ENCODE data around the gene TBC1D30. TPM values are rescaled to one million over a fixed set of nuclear protein-coding genes. Genes with fewer than 3 reads are reported as not detected.
A peak's percentile ranks its signal among the peaks of the same experiment; 100 is the strongest.

TBC1D30 gene
- total RNA-seq, 1 donor from 2014 or later, result 3.7 TPM

- Histone ChIP-seq H3K36me3 (ENCODE audit: control insufficient read depth, insufficient read depth, low read length) (no peaks in the 10 kb centered on the region), H3K27me3 (ENCODE audit: control insufficient read depth, insufficient read depth, low read length) (no peaks in the 10 kb centered on the region), H3K4me3 (ENCODE audit: low read depth, low read length) (no peak overlapping the region)
- DNase-seq (ENCODE audit: low read depth), result no peak
- TF ChIP-seq CTCF (IDR thresholded peaks at IDR 0.05; ENCODE audit: insufficient read depth, low read length, poor library complexity, severe bottlenecking), result no peak
These were observed 65.2 kb downstream of the TBC1D30 start for GRCh38 chr12:64889434-64890216.

- no peaks in the 10 kb centered on the region for H3K36me3 ChIP-seq (ENCODE audit: control insufficient read depth, insufficient read depth, low read length)
- peak; percentile 42 for TF ChIP-seq CTCF (IDR thresholded peaks at IDR 0.05; ENCODE audit: insufficient read depth, low read length, poor library complexity, severe bottlenecking)
- H3K4me3 ChIP-seq (ENCODE audit: low read depth, low read length), result no peak overlapping the region
- DNase-seq (ENCODE audit: low read depth), result no peak
- H3K27me3 ChIP-seq (ENCODE audit: control insufficient read depth, insufficient read depth, low read length), result no peaks in the 10 kb centered on the region
These were observed 66.5 kb downstream of the TBC1D30 start for GRCh38 chr12:64890873-64891468.

GRCh38 chr12:64891629-64892028 is 67.2 kb downstream of the TBC1D30 start:
- no peak for TF ChIP-seq CTCF (IDR thresholded peaks at IDR 0.05; ENCODE audit: insufficient read depth, low read length, poor library complexity, severe bottlenecking)
- Histone ChIP-seq H3K4me3 (ENCODE audit: low read depth, low read length) (no peak overlapping the region), H3K27me3 (ENCODE audit: control insufficient read depth, insufficient read depth, low read length) (no peaks in the 10 kb centered on the region), H3K36me3 (ENCODE audit: control insufficient read depth, insufficient read depth, low read length) (no peaks in the 10 kb centered on the region)
- no peak for DNase-seq (ENCODE audit: low read depth)

GRCh38 chr12:64892561-64892960 is 68.1 kb downstream of the TBC1D30 start:
- DNase-seq (ENCODE audit: low read depth), result no peak
- H3K27me3 ChIP-seq (ENCODE audit: control insufficient read depth, insufficient read depth, low read length), result no peaks in the 10 kb centered on the region
- H3K4me3 ChIP-seq (ENCODE audit: low read depth, low read length), result no peak overlapping the region
- no peak for TF ChIP-seq CTCF (IDR thresholded peaks at IDR 0.05; ENCODE audit: insufficient read depth, low read length, poor library complexity, severe bottlenecking)
- H3K36me3 ChIP-seq (ENCODE audit: control insufficient read depth, insufficient read depth, low read length), result no peaks in the 10 kb centered on the region

GRCh38 chr12:64893961-64894360 is 69.5 kb downstream of the TBC1D30 start:
- H3K4me3 ChIP-seq (ENCODE audit: low read depth, low read length), result no peak overlapping the region
- H3K27me3 ChIP-seq (ENCODE audit: control insufficient read depth, insufficient read depth, low read length), result no peaks in the 10 kb centered on the region
- no peaks in the 10 kb centered on the region for H3K36me3 ChIP-seq (ENCODE audit: control insufficient read depth, insufficient read depth, low read length)
- no peak for DNase-seq (ENCODE audit: low read depth)
- TF ChIP-seq CTCF (IDR thresholded peaks at IDR 0.05; ENCODE audit: insufficient read depth, low read length, poor library complexity, severe bottlenecking), result no peak
